ENCODE results near the gene CNTN4. TPM values are rescaled to one million over a fixed set of nuclear protein-coding genes. Genes with fewer than 3 reads are reported as not detected.

CNTN4 gene
- total and polyA plus RNA-seq, 2 of the 8 experiments (the other 6 are each of a cell fraction or from before 2014, with no cell fraction given): 0.41 to 2.2 TPM

DNA sequence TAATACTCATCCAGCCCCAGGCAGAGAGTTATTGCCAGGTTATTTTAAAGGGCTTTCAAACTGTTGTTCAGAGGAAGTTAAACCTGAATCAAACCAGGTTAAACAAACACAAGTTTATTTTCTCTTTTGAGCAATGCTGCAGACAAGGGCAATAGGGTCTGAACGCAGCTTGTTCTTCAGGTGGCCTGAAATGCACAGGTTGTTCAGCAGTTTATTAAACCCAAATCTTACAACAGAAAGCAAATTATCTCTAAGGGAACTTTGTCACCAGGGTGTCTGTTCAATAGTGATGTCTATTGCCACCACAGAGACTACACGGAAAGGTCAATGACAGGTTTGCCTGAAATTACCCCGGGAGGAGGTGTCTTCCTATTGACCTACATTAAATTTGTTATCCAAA is 877.5 kb downstream of the CNTN4 start:
- H3K79me1 ChIP-seq (ENCODE audit: low read depth, low read length): no peaks in the 10 kb centered on the region
- H2BK12ac ChIP-seq (ENCODE audit: low read depth, low read length): no peak overlapping the region
- DNase-seq (ENCODE audit: low read depth in 1 of 2, low spot score in 2 of 2) (no peak), FAIRE-seq (no peak)
- no peak overlapping the region for H3K56ac ChIP-seq (replicated peaks; ENCODE audit: insufficient read length, low read depth, low read length)
- no peak overlapping the region for H3K18ac ChIP-seq (ENCODE audit: extremely low read depth, low read length)
- H4K8ac ChIP-seq (ENCODE audit: extremely low read depth, insufficient read depth, low read length): no peak overlapping the region
- no peak overlapping the region for H2AFZ ChIP-seq (ENCODE audit: low read length)
- H3K27ac ChIP-seq (ENCODE audit: low read depth, low read length): no peak overlapping the region
- H3K4ac ChIP-seq (replicated peaks; ENCODE audit: insufficient read length, low read depth, low read length): no peak overlapping the region
- H3K23me2 ChIP-seq (ENCODE audit: low read depth, low read length): no peaks in the 10 kb centered on the region
- no peak overlapping the region for H3K4me3 ChIP-seq (ENCODE audit: extremely low read depth in 1 of 4, insufficient read depth in 2 of 4, low read depth in 3 of 4, low read length in 4 of 4)
- no peak overlapping the region for H3K9ac ChIP-seq (replicated peaks in 1 of 4; ENCODE audit: extremely low read depth in 1 of 4, low read depth in 3 of 4, low read length in 3 of 4)
- POLR2A ChIA-PET (ENCODE audit: partially characterized antibody): no interaction called here
- peaks cover 2 to 8% (median 8%) of the 10 kb centered on the region in 4 experiments; a peak in 5 of 7 replicates for H3K4me1 ChIP-seq (replicated peaks in 1 of 4; ENCODE audit: control insufficient read depth in 3 of 4, insufficient read depth in 4 of 4, low read length in 3 of 4)
- H3K36me3 ChIP-seq (ENCODE audit: control insufficient read depth in 2 of 4, insufficient read depth in 4 of 4, low read length in 3 of 4): no peaks in the 10 kb centered on the region
- H4K91ac ChIP-seq (replicated peaks; ENCODE audit: insufficient read length, low read length): no peak overlapping the region
- CTCF ChIA-PET (ENCODE audit: partially characterized antibody): interaction anchor here (0.6 kb wide), 1 partner anchor 247 kb away, joined by 3 read pairs; no protein-coding TSS in a partner anchor
- no peaks in the 10 kb centered on the region for H4K20me1 ChIP-seq (replicated peaks in 1 of 2; ENCODE audit: control insufficient read depth in 1 of 2, insufficient read depth in 2 of 2, low read length in 2 of 2)
- no peak overlapping the region for H2BK5ac ChIP-seq (ENCODE audit: low read depth, low read length)
- H2BK20ac ChIP-seq (ENCODE audit: low read length): no peak overlapping the region
- H3K23ac ChIP-seq (ENCODE audit: insufficient read length): no peak overlapping the region
- H2AK5ac ChIP-seq (ENCODE audit: low read depth, low read length): no peak overlapping the region
- TF ChIP-seq CBX5 (IDR thresholded peaks at IDR 0.05; ENCODE audit: low read depth, low read length) (no peak), HDAC6 (IDR thresholded peaks at IDR 0.05; ENCODE audit: low read depth, low read length) (no peak), EZH2 (IDR thresholded peaks at IDR 0.05; ENCODE audit: low read depth, low read length, severe bottlenecking) (no peak), YY1 (IDR thresholded peaks at IDR 0.05; ENCODE audit: low read depth, low read length) (no peak)
- TF ChIP-seq, protein P1, sequence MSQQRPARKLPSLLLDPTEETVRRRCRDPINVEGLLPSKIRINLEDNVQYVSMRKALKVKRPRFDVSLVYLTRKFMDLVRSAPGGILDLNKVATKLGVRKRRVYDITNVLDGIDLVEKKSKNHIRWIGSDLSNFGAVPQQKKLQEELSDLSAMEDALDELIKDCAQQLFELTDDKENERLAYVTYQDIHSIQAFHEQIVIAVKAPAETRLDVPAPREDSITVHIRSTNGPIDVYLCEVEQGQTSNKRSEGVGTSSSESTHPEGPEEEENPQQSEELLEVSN (IDR thresholded peaks at IDR 0.05): no peak
- no peaks in the 10 kb centered on the region; a peak in 1 of 7 replicates for H3K27me3 ChIP-seq (replicated peaks in 1 of 4; ENCODE audit: control insufficient read depth in 3 of 4, extremely low read depth in 1 of 4, insufficient read depth in 3 of 4, low read length in 3 of 4)
- H3K4me2 ChIP-seq (ENCODE audit: insufficient read depth in 1 of 2, low read depth in 2 of 2, low read length in 2 of 2): no peak overlapping the region
- H2BK120ac ChIP-seq (replicated peaks; ENCODE audit: low read depth, low read length): no peak overlapping the region
- no peaks in the 10 kb centered on the region for H3K9me3 ChIP-seq (ENCODE audit: insufficient read depth in 2 of 2, low read depth in 1 of 2, low read length in 1 of 2)
- no peak overlapping the region for H2BK15ac ChIP-seq (ENCODE audit: low read length)
- 91% methylated on average over 3 of the region's 3 CpGs; no CpG with 5 or more reads in 1 of the 2 experiments for WGBS, 2 experiments (ENCODE audit: extremely low coverage in 1 of 2, insufficient coverage in 1 of 2, insufficient read length in 1 of 2, insufficient replicate concordance in 2 of 2, low coverage in 1 of 2, low lambda C conversion rate in 2 of 2, missing lambda C conversion rate in 1 of 2)
- H4K5ac ChIP-seq (ENCODE audit: insufficient read length, low read depth, low read length): no peak overlapping the region
- no peak overlapping the region for H3K14ac ChIP-seq (ENCODE audit: insufficient read length)
- H3K79me2 ChIP-seq (ENCODE audit: control insufficient read depth in 1 of 2, insufficient read depth in 2 of 2, low read length in 2 of 2): no peaks in the 10 kb centered on the region
